HPDE6-E6E7 (cell line): ENCODE data around the gene SMIM41.
A peak's percentile ranks its signal among the peaks of the same experiment; 100 is the strongest.

ENCODE experiments used
- DNase-seq: peaks from one replicate; pipeline ENCODE4 v3.0.0; 2011; ENCODE audit warnings: missing footprints; ENCODE audit errors: extremely low spot score

The SMIM41 gene

GRCh38 chr12:52050758-52051541 lies 28.6 kb upstream of the SMIM41 start, which contains the start of gene NR4A1:
NR4A1 (plus strand) TSS chr12:52051442; CDS start chr12:52054329, 2,887 bp downstream.
- DNase-seq, result peak; percentile 80

GRCh38 chr12:52052468-52053186 lies 26.9 kb upstream of the SMIM41 start:
- no peak for DNase-seq

- DNase-seq, result no peak
Measured at GRCh38 chr12:52053536-52054209, 25.8 kb upstream of the SMIM41 start.

GRCh38 chr12:52054231-52054832 lies 25.2 kb upstream of the SMIM41 start:
- DNase-seq, result no peak

GRCh38 chr12:52054833-52055730 lies 24.4 kb upstream of the SMIM41 start:
- DNase-seq, result no peak

- no peak for DNase-seq
Measured at GRCh38 chr12:52055731-52056711, 23.5 kb upstream of the SMIM41 start.

- no peak for DNase-seq
Measured at GRCh38 chr12:52056801-52057637, 22.5 kb upstream of the SMIM41 start.

- no peak for DNase-seq
Measured at GRCh38 chr12:52057638-52058576, 21.6 kb upstream of the SMIM41 start.

- DNase-seq, result no peak
Measured at GRCh38 chr12:52058631-52059361, 20.7 kb upstream of the SMIM41 start.

GRCh38 chr12:52059582-52060497 lies 19.7 kb upstream of the SMIM41 start:
- DNase-seq, result no peak

GRCh38 chr12:52060498-52061177 lies 18.9 kb upstream of the SMIM41 start:
- no peak for DNase-seq

- no peak for DNase-seq
Measured at GRCh38 chr12:52061470-52062166, 17.9 kb upstream of the SMIM41 start.

GRCh38 chr12:52062167-52063081 lies 17.1 kb upstream of the SMIM41 start:
- no peak for DNase-seq
